BE2C (cell line): ENCODE measurements around the gene TMEM79.

Experiments
- DNase-seq: peaks from one replicate; pipeline ENCODE4 v3.0.0-alpha.2; 2020
- H3K27me3 ChIP-seq: fragments of 250-450 bp; sonication (Bioruptor Pico); 2 replicates; pipeline ENCODE4 v1.5.1; 2020; ENCODE audit warnings: mild to moderate bottlenecking
- H3K36me3 ChIP-seq: fragments of 250-450 bp; sonication (Bioruptor Pico); 2 replicates; pipeline ENCODE4 v1.5.1; 2020; ENCODE audit warnings: mild to moderate bottlenecking
- H3K4me1 ChIP-seq: fragments of 250-450 bp; sonication (Bioruptor Pico); 2 replicates; pipeline ENCODE4 v1.5.1; 2020
- H3K4me3 ChIP-seq: 2 replicates; pipeline ENCODE4 v1.5.1; 2011; ENCODE audit warnings: low read depth, low read length
- H3K9me3 ChIP-seq: fragments of 250-450 bp; sonication (Bioruptor Pico); 2 replicates; pipeline ENCODE4 v1.5.1; 2020
- TF ChIP-seq, protein P1 (sequence below): IDR thresholded peaks from 2 replicates; pipeline ENCODE4 v1.5.1; 2012; ENCODE audit warnings: mild to moderate bottlenecking, low read depth, low read length

TMEM79 gene

DNA sequence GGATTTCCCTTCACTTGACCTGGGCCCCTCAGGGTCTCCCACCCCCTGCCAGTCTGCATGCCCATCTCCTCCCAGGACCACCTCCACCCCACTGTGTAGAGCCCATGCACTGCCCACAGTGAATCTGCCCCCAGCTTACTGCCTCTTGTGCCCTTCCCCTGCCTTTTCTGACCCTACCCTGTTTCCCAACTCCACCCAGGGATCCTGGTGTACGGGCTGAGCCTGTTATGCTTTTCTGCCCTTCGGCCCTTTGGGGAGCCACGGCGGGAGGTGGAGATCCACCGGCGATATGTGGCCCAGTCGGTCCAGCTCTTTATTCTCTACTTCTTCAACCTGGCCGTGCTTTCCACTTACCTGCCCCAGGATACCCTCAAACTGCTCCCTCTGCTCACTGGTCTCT, 1.9 kb downstream of the TMEM79 start:
- peaks cover 9% of the 10 kb centered on the region for H3K36me3 ChIP-seq

DNA sequence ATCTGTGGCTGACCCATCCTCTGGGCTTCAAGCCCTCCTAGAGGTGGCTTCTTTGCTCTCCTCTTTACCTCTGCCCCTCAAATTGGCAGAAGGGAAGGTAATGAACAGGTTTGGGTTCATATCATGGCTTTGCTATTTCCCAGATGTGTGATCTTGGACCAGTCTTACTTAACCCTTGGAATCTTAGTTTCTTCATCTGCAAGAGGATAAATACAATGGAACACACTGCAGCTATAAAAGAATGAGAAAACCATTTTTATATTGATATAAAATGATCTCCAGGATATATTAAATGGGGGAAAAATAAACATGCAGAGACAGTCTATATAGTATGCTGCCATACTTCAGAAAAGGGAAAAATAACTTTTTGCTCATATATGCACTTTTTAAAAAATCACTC, 5.7 kb downstream of the TMEM79 start:
- Histone ChIP-seq H3K4me3 (no peak overlapping the region), H3K4me1 (no peaks in the 10 kb centered on the region), H3K36me3 (peaks cover 4% of the 10 kb centered on the region), H3K27me3 (no peaks in the 10 kb centered on the region), H3K9me3 (no peaks in the 10 kb centered on the region)
- no peak for DNase-seq
- TF ChIP-seq, protein P1, sequence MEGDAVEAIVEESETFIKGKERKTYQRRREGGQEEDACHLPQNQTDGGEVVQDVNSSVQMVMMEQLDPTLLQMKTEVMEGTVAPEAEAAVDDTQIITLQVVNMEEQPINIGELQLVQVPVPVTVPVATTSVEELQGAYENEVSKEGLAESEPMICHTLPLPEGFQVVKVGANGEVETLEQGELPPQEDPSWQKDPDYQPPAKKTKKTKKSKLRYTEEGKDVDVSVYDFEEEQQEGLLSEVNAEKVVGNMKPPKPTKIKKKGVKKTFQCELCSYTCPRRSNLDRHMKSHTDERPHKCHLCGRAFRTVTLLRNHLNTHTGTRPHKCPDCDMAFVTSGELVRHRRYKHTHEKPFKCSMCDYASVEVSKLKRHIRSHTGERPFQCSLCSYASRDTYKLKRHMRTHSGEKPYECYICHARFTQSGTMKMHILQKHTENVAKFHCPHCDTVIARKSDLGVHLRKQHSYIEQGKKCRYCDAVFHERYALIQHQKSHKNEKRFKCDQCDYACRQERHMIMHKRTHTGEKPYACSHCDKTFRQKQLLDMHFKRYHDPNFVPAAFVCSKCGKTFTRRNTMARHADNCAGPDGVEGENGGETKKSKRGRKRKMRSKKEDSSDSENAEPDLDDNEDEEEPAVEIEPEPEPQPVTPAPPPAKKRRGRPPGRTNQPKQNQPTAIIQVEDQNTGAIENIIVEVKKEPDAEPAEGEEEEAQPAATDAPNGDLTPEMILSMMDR = no peak

More for the DNA sequence above, 1.9 kb downstream of the TMEM79 start:
- no peak for DNase-seq
- peaks cover 1% of the 10 kb centered on the region; the same call in 1 of the 2 replicates for H3K4me1 ChIP-seq
- H3K9me3 ChIP-seq = no peaks in the 10 kb centered on the region
- TF ChIP-seq, protein P1 = no peak
- H3K4me3 ChIP-seq = no peak overlapping the region
- no peaks in the 10 kb centered on the region for H3K27me3 ChIP-seq

DNA sequence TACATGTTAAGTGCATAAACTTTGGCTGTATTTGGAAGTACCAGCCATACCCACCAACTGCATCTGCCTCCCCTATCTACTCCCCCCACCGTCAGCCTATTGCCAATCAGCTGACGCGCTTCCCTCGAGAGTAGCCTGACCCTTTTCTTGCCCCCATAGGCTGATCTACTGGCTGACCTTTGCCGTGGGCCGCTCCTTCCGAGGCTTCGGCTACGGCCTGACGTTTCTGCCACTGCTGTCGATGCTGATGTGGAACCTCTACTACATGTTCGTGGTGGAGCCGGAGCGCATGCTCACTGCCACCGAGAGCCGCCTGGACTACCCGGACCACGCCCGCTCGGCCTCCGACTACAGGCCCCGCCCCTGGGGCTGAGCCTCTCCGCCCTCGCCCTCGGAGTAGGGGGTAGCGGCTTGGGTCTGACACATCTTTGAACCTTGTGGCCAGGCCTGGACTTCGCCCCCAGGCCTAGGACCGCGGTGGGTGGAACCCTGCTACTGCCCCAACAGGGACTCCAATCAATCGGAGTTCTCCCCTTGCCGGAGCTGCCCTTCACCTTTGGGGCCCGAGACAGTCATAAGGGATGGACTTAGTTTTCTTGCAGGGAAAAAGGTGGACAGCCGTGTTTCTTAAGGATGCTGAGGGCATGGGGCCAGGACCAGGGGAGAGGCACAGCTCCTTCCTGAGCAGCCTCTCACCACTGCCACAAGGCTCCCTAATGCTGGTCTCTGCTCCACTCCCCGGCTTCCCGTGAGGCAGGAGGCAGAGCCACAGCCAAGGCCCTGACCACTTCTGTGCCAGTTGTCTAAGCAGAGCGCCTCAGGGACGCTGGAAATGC, 7.3 kb downstream of the TMEM79 start:
- no peaks in the 10 kb centered on the region for H3K27me3 ChIP-seq
- peaks cover 4% of the 10 kb centered on the region for H3K36me3 ChIP-seq
- no peaks in the 10 kb centered on the region for H3K4me1 ChIP-seq
- DNase-seq = peak; percentile 87
- no peaks in the 10 kb centered on the region for H3K9me3 ChIP-seq
- H3K4me3 ChIP-seq = peak overlapping the region; percentile 56
- TF ChIP-seq, protein P1 = no peak

DNA sequence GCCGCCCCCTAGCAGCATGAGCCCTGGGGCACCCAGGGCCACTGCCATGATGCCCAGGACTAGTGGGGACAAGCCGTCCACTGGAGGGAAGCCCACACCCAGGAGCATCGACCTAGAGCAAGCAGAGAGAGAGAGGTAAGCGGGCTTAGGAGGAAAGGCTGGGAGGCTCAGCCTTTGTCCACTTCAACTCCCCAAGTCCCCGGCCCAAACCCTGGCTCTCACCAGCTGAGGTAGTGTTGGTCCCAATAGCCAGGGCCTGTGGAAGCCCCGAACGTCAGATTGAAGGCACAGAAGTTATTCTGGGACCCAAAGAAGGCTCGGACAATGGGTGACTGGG, 8.9 kb downstream of the TMEM79 start:
- H3K4me1 ChIP-seq = no peaks in the 10 kb centered on the region
- H3K4me3 ChIP-seq = no peak overlapping the region
- TF ChIP-seq, protein P1 = no peak
- H3K9me3 ChIP-seq = no peaks in the 10 kb centered on the region
- no peaks in the 10 kb centered on the region for H3K27me3 ChIP-seq
- DNase-seq = no peak
- peaks cover 4% of the 10 kb centered on the region for H3K36me3 ChIP-seq

DNA sequence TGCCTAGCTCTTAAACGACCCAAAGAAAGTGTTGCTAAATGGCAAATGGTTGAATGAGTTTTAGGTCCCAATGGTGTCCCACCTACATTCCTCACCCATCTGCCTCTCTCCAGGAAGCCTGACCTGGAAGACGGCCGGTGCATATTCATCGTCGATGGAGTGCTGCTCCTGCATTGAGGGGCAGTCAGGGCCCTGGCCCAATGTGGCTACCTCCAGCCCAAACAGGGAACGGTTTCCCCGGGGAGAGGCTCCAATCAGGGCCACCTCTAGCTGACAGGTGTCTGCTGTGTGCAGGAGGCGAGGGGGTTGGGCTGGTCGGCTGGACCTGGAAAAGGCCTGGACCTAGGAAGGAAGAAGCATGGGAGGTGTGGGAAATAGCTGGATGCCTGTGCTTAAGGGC, 9.8 kb downstream of the TMEM79 start:
- Histone ChIP-seq H3K9me3 (no peaks in the 10 kb centered on the region), H3K27me3 (no peaks in the 10 kb centered on the region), H3K4me3 (no peak overlapping the region), H3K4me1 (no peaks in the 10 kb centered on the region), H3K36me3 (peaks cover 1% of the 10 kb centered on the region)
- no peak for DNase-seq
- TF ChIP-seq, protein P1 = no peak

DNA sequence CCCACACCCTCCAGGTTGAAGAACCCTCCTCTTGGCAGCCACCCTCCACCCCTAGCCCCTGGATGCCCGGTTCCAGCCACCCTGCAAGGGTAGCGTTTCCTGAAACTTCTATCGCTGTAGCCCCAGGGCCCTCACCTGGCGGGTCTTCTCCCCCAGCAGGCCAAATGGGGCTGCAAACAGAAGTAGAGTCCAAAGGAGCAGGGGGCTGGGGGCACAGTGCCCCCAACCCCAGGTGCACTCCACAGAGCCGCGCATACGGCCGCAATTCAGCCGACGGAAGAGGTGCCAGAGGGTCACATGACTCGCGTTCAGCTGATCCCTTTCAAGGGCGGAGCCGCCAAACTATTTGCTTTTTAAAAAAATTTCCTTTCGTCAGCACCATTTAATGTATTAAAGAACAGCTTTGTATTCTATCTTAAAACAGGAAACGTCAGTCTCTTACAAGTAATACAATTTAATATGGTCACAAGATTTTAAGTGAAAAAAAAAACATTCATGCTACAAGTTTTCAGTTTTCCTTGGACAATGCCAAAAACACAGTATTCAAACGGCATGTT, 11.3 kb downstream of the TMEM79 start, which contains the start of gene GLMP:
GLMP (minus strand) TSS at position 289 of the 557 bp plus-strand sequence; CDS start at position 255, 34 bp downstream.
- Histone ChIP-seq H3K27me3 (no peaks in the 10 kb centered on the region), H3K9me3 (no peaks in the 10 kb centered on the region), H3K4me3 (peak within 1 kb of the TSS; percentile 83), H3K36me3 (no peaks in the 10 kb centered on the region), H3K4me1 (no peaks in the 10 kb centered on the region)
- DNase-seq = peak; percentile 62
- TF ChIP-seq, protein P1 = no peak
